ENCODE results near the gene HOXD9. TPM values are rescaled to one million over a fixed set of nuclear protein-coding genes. Genes with fewer than 3 reads are reported as not detected.

HOXD9 gene
- polyA plus RNA-seq, 2 donors, result 0.99 to 2.4 TPM

- Histone ChIP-seq H3K4me3 (ENCODE audit: low read depth in 1 of 2, low read length in 2 of 2) (no peak overlapping the region), H3K27me3 (ENCODE audit: control insufficient read depth in 1 of 2, insufficient read depth in 2 of 2, low read length in 2 of 2) (peaks cover 17 to 56% of the 10 kb centered on the region in 2 donors), H3K4me1 (ENCODE audit: control insufficient read depth in 2 of 2, insufficient read depth in 2 of 2, low read length in 1 of 2) (peaks cover 5 to 10% of the 10 kb centered on the region in 2 donors), H3K27ac (ENCODE audit: low read depth in 2 of 2, low read length in 1 of 2) (no peak overlapping the region), H3K9me3 (ENCODE audit: control insufficient read depth in 2 of 2, insufficient read depth in 1 of 2, low read depth in 1 of 2, low read length in 1 of 2) (peaks cover 0 to 13% of the 10 kb centered on the region in 2 donors), H3K36me3 (ENCODE audit: control insufficient read depth in 2 of 2, insufficient read depth in 2 of 2, low read length in 1 of 2) (no peaks in the 10 kb centered on the region)
- 7 to 18% methylated on average over 52 of the region's 52 CpGs for WGBS, 2 donors
These were observed 42.3 kb downstream of the HOXD9 start for GRCh38 chr2:176164611-176165369.

DNA sequence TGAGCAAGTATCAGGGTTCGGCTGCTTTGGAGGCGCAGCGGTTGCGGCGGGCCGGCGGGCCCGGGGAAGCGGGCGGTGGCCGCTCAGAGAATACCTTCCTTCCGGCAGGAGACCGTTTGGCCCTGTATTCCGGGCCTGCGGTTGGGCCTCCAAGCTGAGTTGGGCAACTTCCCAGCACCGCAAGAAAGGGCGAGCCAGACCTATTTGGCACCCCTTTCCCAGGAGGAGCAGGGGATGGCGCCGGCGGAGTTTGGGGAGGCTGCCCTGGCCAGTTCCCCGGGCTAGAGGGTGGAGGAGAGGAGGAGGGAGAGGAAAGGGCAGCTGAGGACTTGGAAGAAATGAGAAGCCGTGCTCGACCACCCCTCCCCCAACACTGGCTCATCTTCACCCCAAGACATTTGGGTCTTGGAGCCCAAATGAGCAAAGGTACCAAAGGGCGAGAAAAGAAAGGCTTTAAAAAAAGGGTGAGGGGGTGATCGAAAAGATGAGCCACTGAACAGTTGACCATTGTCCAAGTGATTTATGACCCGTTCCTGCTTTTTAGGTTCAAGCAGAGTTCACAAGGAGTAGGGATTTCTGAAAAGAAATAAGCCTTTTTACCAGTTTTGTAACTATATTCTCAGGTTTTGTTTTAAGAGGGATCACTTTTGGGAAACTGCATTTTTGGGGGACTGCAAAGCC is 43.0 kb downstream of the HOXD9 start:
- Histone ChIP-seq H3K27ac (ENCODE audit: low read depth in 2 of 2, low read length in 1 of 2) (no peak overlapping the region), H3K9me3 (ENCODE audit: control insufficient read depth in 2 of 2, insufficient read depth in 1 of 2, low read depth in 1 of 2, low read length in 1 of 2) (peaks cover 0 to 10% of the 10 kb centered on the region in 2 donors), H3K4me1 (ENCODE audit: control insufficient read depth in 2 of 2, insufficient read depth in 2 of 2, low read length in 1 of 2) (peaks cover 2 to 5% of the 10 kb centered on the region in 2 donors), H3K27me3 (ENCODE audit: control insufficient read depth in 1 of 2, insufficient read depth in 2 of 2, low read length in 2 of 2) (peaks cover 17 to 49% of the 10 kb centered on the region in 2 donors), H3K36me3 (ENCODE audit: control insufficient read depth in 2 of 2, insufficient read depth in 2 of 2, low read length in 1 of 2) (no peaks in the 10 kb centered on the region), H3K4me3 (ENCODE audit: low read depth in 1 of 2, low read length in 2 of 2) (no peak overlapping the region)
- WGBS, 2 donors, result 11 to 19% methylated on average over 26 of the region's 26 CpGs

DNA sequence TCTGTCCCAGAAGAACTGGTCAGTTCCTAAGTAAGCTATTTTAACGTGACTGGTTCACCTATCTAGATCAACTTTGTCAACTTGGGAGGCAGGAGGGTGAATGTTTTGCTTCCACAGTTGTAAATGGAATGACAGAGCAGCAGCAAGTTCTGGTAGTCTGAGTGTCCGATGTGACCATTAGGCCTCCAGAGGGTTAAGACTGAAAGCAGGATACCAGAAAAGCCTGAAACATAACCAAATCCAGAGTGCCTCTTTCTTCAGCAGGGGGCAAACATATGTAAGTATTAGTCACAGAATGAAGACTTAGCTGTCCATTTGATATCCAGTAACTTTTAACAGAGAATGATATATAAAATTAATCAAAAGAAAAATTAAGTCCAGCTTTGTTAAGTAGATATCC is 43.8 kb downstream of the HOXD9 start:
- WGBS, 2 donors, result 21 to 39% methylated on average over 2 of the region's 2 CpGs
- H3K9me3 ChIP-seq (ENCODE audit: control insufficient read depth in 2 of 2, insufficient read depth in 1 of 2, low read depth in 1 of 2, low read length in 1 of 2), result peaks cover 0 to 8% of the 10 kb centered on the region in 2 donors
- peaks cover 19 to 44% of the 10 kb centered on the region in 2 donors for H3K27me3 ChIP-seq (ENCODE audit: control insufficient read depth in 1 of 2, insufficient read depth in 2 of 2, low read length in 2 of 2)
- H3K4me1 ChIP-seq (ENCODE audit: control insufficient read depth in 2 of 2, insufficient read depth in 2 of 2, low read length in 1 of 2), result peaks cover 2 to 5% of the 10 kb centered on the region in 2 donors
- no peak overlapping the region for H3K27ac ChIP-seq (ENCODE audit: low read depth in 2 of 2, low read length in 1 of 2)
- no peak overlapping the region for H3K4me3 ChIP-seq (ENCODE audit: low read depth in 1 of 2, low read length in 2 of 2)
- H3K36me3 ChIP-seq (ENCODE audit: control insufficient read depth in 2 of 2, insufficient read depth in 2 of 2, low read length in 1 of 2), result no peaks in the 10 kb centered on the region

- WGBS, 2 donors, result 59 to 62% methylated on average over 1 of the region's 1 CpG
- no peak overlapping the region for H3K4me3 ChIP-seq (ENCODE audit: low read depth in 1 of 2, low read length in 2 of 2)
- H3K27ac ChIP-seq (ENCODE audit: low read depth in 2 of 2, low read length in 1 of 2), result no peak overlapping the region
- peaks cover 24 to 42% of the 10 kb centered on the region in 2 donors for H3K27me3 ChIP-seq (ENCODE audit: control insufficient read depth in 1 of 2, insufficient read depth in 2 of 2, low read length in 2 of 2)
- H3K9me3 ChIP-seq (ENCODE audit: control insufficient read depth in 2 of 2, insufficient read depth in 1 of 2, low read depth in 1 of 2, low read length in 1 of 2), result peaks cover 8 to 11% of the 10 kb centered on the region in 2 donors
- H3K4me1 ChIP-seq (ENCODE audit: control insufficient read depth in 2 of 2, insufficient read depth in 2 of 2, low read length in 1 of 2), result peaks cover 6 to 10% of the 10 kb centered on the region in 2 donors
- H3K36me3 ChIP-seq (ENCODE audit: control insufficient read depth in 2 of 2, insufficient read depth in 2 of 2, low read length in 1 of 2), result no peaks in the 10 kb centered on the region
These were observed 44.9 kb downstream of the HOXD9 start for GRCh38 chr2:176167398-176167797.

DNA sequence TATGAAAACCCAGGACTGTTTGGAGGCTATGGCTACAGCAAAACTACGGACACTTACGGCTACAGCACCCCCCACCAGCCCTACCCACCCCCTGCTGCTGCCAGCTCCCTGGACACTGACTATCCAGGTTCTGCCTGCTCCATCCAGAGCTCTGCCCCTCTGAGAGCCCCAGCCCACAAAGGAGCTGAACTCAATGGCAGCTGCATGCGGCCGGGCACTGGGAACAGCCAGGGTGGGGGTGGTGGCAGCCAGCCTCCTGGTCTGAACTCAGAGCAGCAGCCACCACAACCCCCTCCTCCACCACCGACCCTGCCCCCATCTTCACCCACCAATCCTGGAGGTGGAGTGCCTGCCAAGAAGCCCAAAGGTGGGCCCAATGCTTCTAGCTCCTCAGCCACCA is 46.7 kb downstream of the HOXD9 start:
- no peak overlapping the region for H3K4me3 ChIP-seq (ENCODE audit: low read depth in 1 of 2, low read length in 2 of 2)
- H3K27me3 ChIP-seq (ENCODE audit: control insufficient read depth in 1 of 2, insufficient read depth in 2 of 2, low read length in 2 of 2), result peaks cover 22 to 32% of the 10 kb centered on the region in 2 donors
- peaks cover 8 to 11% of the 10 kb centered on the region in 2 donors for H3K9me3 ChIP-seq (ENCODE audit: control insufficient read depth in 2 of 2, insufficient read depth in 1 of 2, low read depth in 1 of 2, low read length in 1 of 2)
- 67 to 75% methylated on average over 5 of the region's 5 CpGs for WGBS, 2 donors
- no peaks in the 10 kb centered on the region for H3K36me3 ChIP-seq (ENCODE audit: control insufficient read depth in 2 of 2, insufficient read depth in 2 of 2, low read length in 1 of 2)
- H3K27ac ChIP-seq (ENCODE audit: low read depth in 2 of 2, low read length in 1 of 2), result no peak overlapping the region
- peaks cover 7 to 9% of the 10 kb centered on the region in 2 donors for H3K4me1 ChIP-seq (ENCODE audit: control insufficient read depth in 2 of 2, insufficient read depth in 2 of 2, low read length in 1 of 2)

DNA sequence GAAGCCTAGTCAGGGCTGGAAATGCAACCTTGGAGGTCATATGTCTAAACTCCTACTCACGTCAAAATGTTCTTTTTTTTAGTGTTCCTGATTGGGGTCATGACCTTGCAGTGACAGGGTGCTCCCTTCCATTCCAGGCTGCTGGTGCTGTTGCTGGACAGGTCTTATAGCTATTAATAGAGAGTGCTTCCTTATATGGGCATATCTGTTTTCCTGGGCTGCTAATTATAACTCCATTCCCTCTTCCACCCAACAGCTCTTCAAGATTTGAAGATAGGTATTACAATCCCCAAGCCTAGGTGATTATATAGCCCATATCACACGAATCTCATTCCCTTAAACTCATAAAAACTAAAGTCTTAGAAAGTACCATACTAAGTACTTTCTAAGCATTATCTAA is 47.2 kb downstream of the HOXD9 start:
- H3K4me1 ChIP-seq (ENCODE audit: control insufficient read depth in 2 of 2, insufficient read depth in 2 of 2, low read length in 1 of 2), result peaks cover 7 to 9% of the 10 kb centered on the region in 2 donors
- peaks cover 18 to 31% of the 10 kb centered on the region in 2 donors for H3K27me3 ChIP-seq (ENCODE audit: control insufficient read depth in 1 of 2, insufficient read depth in 2 of 2, low read length in 2 of 2)
- no peak overlapping the region for H3K27ac ChIP-seq (ENCODE audit: low read depth in 2 of 2, low read length in 1 of 2)
- H3K36me3 ChIP-seq (ENCODE audit: control insufficient read depth in 2 of 2, insufficient read depth in 2 of 2, low read length in 1 of 2), result no peaks in the 10 kb centered on the region
- peaks cover 7 to 8% of the 10 kb centered on the region in 2 donors for H3K9me3 ChIP-seq (ENCODE audit: control insufficient read depth in 2 of 2, insufficient read depth in 1 of 2, low read depth in 1 of 2, low read length in 1 of 2)
- H3K4me3 ChIP-seq (ENCODE audit: low read depth in 1 of 2, low read length in 2 of 2), result no peak overlapping the region
- WGBS, 2 donors, result 62 to 72% methylated on average over 2 of the region's 2 CpGs

DNA sequence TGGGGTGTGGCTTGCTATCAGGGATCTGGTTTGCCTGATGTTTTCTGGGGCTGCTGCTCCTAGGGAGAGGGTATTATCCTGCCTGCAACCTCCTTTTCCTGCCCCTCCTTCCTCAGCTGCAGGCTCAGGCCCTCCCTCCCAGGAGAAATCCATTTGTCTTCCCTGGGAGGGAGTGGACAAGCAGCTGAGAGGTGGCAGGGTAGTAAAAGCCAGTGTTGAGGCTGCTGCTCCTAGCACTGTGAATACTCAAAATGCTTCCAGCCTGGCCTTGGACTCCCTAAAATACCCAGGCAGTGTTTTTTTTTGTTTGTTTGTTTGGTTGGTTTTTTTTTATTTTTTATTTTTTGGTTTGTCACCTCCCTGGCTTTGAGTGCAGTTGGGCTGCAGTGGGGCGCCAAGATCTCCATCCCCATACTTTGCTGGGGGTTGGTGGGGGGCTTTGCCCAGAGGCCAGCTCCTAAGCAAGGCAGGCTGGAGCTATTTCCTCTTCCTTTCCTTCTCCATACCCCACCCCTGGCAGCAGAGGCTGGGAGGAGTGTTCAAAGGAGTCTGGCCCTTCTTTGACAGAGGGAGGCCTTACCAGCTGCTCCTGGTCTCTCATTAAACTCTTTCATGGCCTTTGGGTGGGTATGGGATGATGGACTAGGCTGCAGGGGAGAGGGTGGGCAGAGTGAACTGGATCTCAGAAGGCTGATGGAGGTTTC is 48.2 kb downstream of the HOXD9 start:
- 100% methylated on average over 1 of the region's 1 CpG for WGBS, 2 donors
- Histone ChIP-seq H3K27me3 (ENCODE audit: control insufficient read depth in 1 of 2, insufficient read depth in 2 of 2, low read length in 2 of 2) (peaks cover 17 to 21% of the 10 kb centered on the region in 2 donors), H3K4me3 (ENCODE audit: low read depth in 1 of 2, low read length in 2 of 2) (no peak overlapping the region)

DNA sequence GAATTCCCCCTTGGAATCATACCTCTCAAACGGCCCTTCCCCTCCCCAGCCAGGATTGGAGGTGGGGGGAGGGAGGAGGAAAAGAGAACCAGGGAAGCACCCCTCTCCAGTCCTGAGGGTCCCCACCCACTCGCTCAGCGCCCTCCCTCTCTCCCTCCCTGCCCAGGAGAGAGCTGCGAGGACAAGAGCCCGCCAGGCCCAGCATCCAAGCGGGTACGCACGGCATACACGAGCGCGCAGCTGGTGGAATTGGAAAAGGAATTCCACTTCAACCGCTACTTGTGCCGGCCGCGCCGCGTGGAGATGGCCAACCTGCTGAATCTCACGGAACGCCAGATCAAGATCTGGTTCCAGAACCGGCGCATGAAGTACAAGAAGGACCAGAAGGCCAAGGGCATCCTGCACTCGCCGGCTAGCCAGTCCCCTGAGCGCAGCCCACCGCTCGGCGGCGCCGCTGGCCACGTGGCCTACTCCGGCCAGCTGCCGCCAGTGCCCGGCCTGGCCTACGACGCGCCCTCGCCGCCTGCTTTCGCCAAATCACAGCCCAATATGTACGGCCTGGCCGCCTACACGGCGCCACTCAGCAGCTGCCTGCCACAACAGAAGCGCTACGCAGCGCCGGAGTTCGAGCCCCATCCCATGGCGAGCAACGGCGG is 49.0 kb downstream of the HOXD9 start:
- WGBS, 2 donors, result 19 to 21% methylated on average over 46 to 51 of the region's 51 CpGs
- H3K27me3 ChIP-seq (ENCODE audit: control insufficient read depth in 1 of 2, insufficient read depth in 2 of 2, low read length in 2 of 2), result peaks cover 17 to 19% of the 10 kb centered on the region in 2 donors

More for the DNA sequence above, 48.2 kb downstream of the HOXD9 start:
- H3K36me3 ChIP-seq (ENCODE audit: control insufficient read depth in 2 of 2, insufficient read depth in 2 of 2, low read length in 1 of 2), result no peaks in the 10 kb centered on the region
- peaks cover 5 to 6% of the 10 kb centered on the region in 2 donors for H3K4me1 ChIP-seq (ENCODE audit: control insufficient read depth in 2 of 2, insufficient read depth in 2 of 2, low read length in 1 of 2)
- no peak overlapping the region for H3K27ac ChIP-seq (ENCODE audit: low read depth in 2 of 2, low read length in 1 of 2)
- H3K9me3 ChIP-seq (ENCODE audit: control insufficient read depth in 2 of 2, insufficient read depth in 1 of 2, low read depth in 1 of 2, low read length in 1 of 2), result peaks cover 5 to 8% of the 10 kb centered on the region in 2 donors

More for the DNA sequence above, 49.0 kb downstream of the HOXD9 start:
- Histone ChIP-seq H3K36me3 (ENCODE audit: control insufficient read depth in 2 of 2, insufficient read depth in 2 of 2, low read length in 1 of 2) (no peaks in the 10 kb centered on the region), H3K4me1 (ENCODE audit: control insufficient read depth in 2 of 2, insufficient read depth in 2 of 2, low read length in 1 of 2) (peaks cover 5 to 6% of the 10 kb centered on the region in 2 donors), H3K4me3 (ENCODE audit: low read depth in 1 of 2, low read length in 2 of 2) (no peak overlapping the region), H3K9me3 (ENCODE audit: control insufficient read depth in 2 of 2, insufficient read depth in 1 of 2, low read depth in 1 of 2, low read length in 1 of 2) (peaks cover 3 to 8% of the 10 kb centered on the region in 2 donors), H3K27ac (ENCODE audit: low read depth in 2 of 2, low read length in 1 of 2) (no peak overlapping the region)

Data from esophagus (tissue), 2 donors.